ENCODE measurements around the gene DCLK1. TPM values are rescaled to one million over a fixed set of nuclear protein-coding genes. Genes with fewer than 3 reads are reported as not detected.

DCLK1 gene
- total RNA-seq, 1 donor from 2014 or later: 22.6 TPM

- Histone ChIP-seq H3K36me3 (no peaks in the 10 kb centered on the region), H3K27ac (no peak overlapping the region), H3K9me3 (no peaks in the 10 kb centered on the region), H3K27me3 (no peaks in the 10 kb centered on the region), H3K4me1 (no peaks in the 10 kb centered on the region), H3K4me3 (no peak overlapping the region)
- intact Hi-C loops (cut with DNase I): no loop called here
- DNase-seq (ENCODE audit: low spot score in 2 of 2): no peak
- TF ChIP-seq, protein P1, sequence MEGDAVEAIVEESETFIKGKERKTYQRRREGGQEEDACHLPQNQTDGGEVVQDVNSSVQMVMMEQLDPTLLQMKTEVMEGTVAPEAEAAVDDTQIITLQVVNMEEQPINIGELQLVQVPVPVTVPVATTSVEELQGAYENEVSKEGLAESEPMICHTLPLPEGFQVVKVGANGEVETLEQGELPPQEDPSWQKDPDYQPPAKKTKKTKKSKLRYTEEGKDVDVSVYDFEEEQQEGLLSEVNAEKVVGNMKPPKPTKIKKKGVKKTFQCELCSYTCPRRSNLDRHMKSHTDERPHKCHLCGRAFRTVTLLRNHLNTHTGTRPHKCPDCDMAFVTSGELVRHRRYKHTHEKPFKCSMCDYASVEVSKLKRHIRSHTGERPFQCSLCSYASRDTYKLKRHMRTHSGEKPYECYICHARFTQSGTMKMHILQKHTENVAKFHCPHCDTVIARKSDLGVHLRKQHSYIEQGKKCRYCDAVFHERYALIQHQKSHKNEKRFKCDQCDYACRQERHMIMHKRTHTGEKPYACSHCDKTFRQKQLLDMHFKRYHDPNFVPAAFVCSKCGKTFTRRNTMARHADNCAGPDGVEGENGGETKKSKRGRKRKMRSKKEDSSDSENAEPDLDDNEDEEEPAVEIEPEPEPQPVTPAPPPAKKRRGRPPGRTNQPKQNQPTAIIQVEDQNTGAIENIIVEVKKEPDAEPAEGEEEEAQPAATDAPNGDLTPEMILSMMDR (IDR thresholded peaks at IDR 0.05): no peak
Measured at GRCh38 chr13:35909837-35910540, 221.2 kb downstream of the DCLK1 start.

DNA sequence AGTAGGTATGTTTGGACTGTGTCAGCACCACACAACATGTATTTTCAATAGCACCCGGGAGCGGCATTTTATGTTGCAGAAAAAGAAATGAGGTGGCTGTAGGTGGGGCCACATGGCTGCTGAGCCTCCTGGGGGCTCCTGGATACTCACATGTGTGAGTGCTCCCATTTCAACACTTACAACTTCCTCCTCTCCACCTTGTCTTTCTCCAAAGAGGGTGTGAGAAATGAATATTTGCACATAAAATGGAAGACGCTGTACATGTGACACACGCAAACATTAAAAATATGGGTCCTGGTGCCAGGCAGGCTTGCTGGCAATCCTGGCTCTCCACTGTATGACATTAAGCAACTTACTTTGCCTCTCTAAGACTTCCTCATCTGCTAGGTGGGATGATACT is 222.1 kb downstream of the DCLK1 start:
- Histone ChIP-seq H3K36me3 (no peaks in the 10 kb centered on the region), H3K9me3 (no peaks in the 10 kb centered on the region), H3K27ac (no peak overlapping the region), H3K4me3 (no peak overlapping the region), H3K27me3 (no peaks in the 10 kb centered on the region), H3K4me1 (no peaks in the 10 kb centered on the region)
- no peak for DNase-seq (ENCODE audit: low spot score in 2 of 2)
- intact Hi-C loops (cut with DNase I): no loop called here
- TF ChIP-seq, protein P1 (IDR thresholded peaks at IDR 0.05): no peak

- no peaks in the 10 kb centered on the region for H3K36me3 ChIP-seq
- DNase-seq (ENCODE audit: low spot score in 2 of 2): no peak
- H3K4me3 ChIP-seq: no peak overlapping the region
- no peaks in the 10 kb centered on the region for H3K4me1 ChIP-seq
- H3K9me3 ChIP-seq: no peaks in the 10 kb centered on the region
- intact Hi-C loops (cut with DNase I): no loop called here
- H3K27ac ChIP-seq: no peak overlapping the region
- no peaks in the 10 kb centered on the region for H3K27me3 ChIP-seq
- TF ChIP-seq, protein P1 (IDR thresholded peaks at IDR 0.05): no peak
Measured at GRCh38 chr13:35908226-35908625, 223.0 kb downstream of the DCLK1 start.

DNA sequence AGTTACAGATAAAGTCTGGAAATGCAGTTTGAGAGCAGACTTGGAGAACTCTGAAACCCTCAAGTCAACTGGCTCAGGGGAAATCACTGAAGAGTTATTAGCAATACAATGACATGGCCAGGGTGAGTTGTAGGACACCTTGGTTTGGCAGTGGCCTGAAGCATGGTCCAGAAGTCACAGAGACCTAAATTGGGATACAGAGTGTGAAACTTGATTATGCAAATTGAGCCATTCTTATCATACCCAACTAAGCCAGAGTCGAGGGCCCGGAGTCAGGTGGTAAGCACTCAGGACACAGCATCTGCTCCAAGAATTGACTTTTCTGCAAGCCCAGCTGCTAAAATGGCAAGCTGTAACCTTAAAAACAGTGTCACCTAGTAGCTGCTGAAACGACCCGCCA is 224.5 kb downstream of the DCLK1 start:
- Histone ChIP-seq H3K9me3 (no peaks in the 10 kb centered on the region), H3K36me3 (no peaks in the 10 kb centered on the region), H3K4me1 (no peaks in the 10 kb centered on the region), H3K27ac (no peak overlapping the region), H3K27me3 (no peaks in the 10 kb centered on the region), H3K4me3 (no peak overlapping the region)
- DNase-seq (ENCODE audit: low spot score in 2 of 2): no peak
- intact Hi-C loops (cut with DNase I): no loop called here
- TF ChIP-seq, protein P1 (IDR thresholded peaks at IDR 0.05): no peak

- no peak for DNase-seq (ENCODE audit: low spot score in 2 of 2)
- H3K27me3 ChIP-seq: no peaks in the 10 kb centered on the region
- H3K4me3 ChIP-seq: no peak overlapping the region
- no peaks in the 10 kb centered on the region for H3K9me3 ChIP-seq
- intact Hi-C loops (cut with DNase I): no loop called here
- H3K36me3 ChIP-seq: no peaks in the 10 kb centered on the region
- no peaks in the 10 kb centered on the region for H3K4me1 ChIP-seq
- TF ChIP-seq, protein P1 (IDR thresholded peaks at IDR 0.05): no peak
- H3K27ac ChIP-seq: no peak overlapping the region
Measured at GRCh38 chr13:35903075-35903474, 228.1 kb downstream of the DCLK1 start.

- DNase-seq (ENCODE audit: low spot score in 2 of 2): no peak
- TF ChIP-seq, protein P1 (IDR thresholded peaks at IDR 0.05): no peak
- H3K4me3 ChIP-seq: no peak overlapping the region
- no peaks in the 10 kb centered on the region for H3K9me3 ChIP-seq
- no peak overlapping the region for H3K27ac ChIP-seq
- no peaks in the 10 kb centered on the region for H3K27me3 ChIP-seq
- no peaks in the 10 kb centered on the region for H3K4me1 ChIP-seq
- intact Hi-C loops (cut with DNase I): no loop called here
- H3K36me3 ChIP-seq: no peaks in the 10 kb centered on the region
Measured at GRCh38 chr13:35898041-35898440, 233.1 kb downstream of the DCLK1 start.

Measured in ascending aorta (tissue), 2 donors.